Stimulated activated CD4-positive, alpha-beta T cell treated with anti-CD3 and anti-CD28 coated beads, Interleukin-1b, Interleukin-23, amount 100 ng/mL, for 1 hour (primary cell): ENCODE data around the gene NFIA.

Experiments
- DNase-seq, 2 donors: peaks; one replicate each; pipeline ENCODE4 v3.0.0-alpha.2; 2020; ENCODE audit warnings: low read depth in 2 of 2

The NFIA gene

GRCh38 chr1:61370177-61370912, 288.0 kb downstream of the NFIA start:
- no peak for DNase-seq

- no peak for DNase-seq
Observed at GRCh38 chr1:61370913-61371279, 288.5 kb downstream of the NFIA start.

- DNase-seq, result no peak
Observed at GRCh38 chr1:61372944-61373343, 290.6 kb downstream of the NFIA start.

- no peak for DNase-seq
Observed at GRCh38 chr1:61374156-61374555, 291.8 kb downstream of the NFIA start.

- no peak for DNase-seq
Observed at GRCh38 chr1:61375082-61375880, 292.9 kb downstream of the NFIA start.

GRCh38 chr1:61376151-61376550, 293.8 kb downstream of the NFIA start:
- DNase-seq, result no peak

GRCh38 chr1:61377242-61377958, 295.0 kb downstream of the NFIA start:
- no peak for DNase-seq

- DNase-seq, result no peak
Observed at GRCh38 chr1:61378494-61379180, 296.3 kb downstream of the NFIA start.

GRCh38 chr1:61379693-61380092, 297.3 kb downstream of the NFIA start:
- DNase-seq, result no peak

- DNase-seq, result no peak
Observed at GRCh38 chr1:61380561-61380960, 298.2 kb downstream of the NFIA start.

- DNase-seq, result no peak
Observed at GRCh38 chr1:61386323-61386722, 304.0 kb downstream of the NFIA start.

- no peak for DNase-seq
Observed at GRCh38 chr1:61386770-61387169, 304.4 kb downstream of the NFIA start.

- DNase-seq, result no peak
Observed at GRCh38 chr1:61387829-61388228, 305.5 kb downstream of the NFIA start.

- no peak for DNase-seq
Observed at GRCh38 chr1:61388566-61388965, 306.2 kb downstream of the NFIA start.

GRCh38 chr1:61389194-61389925, 307.0 kb downstream of the NFIA start:
- no peak for DNase-seq

GRCh38 chr1:61389926-61390845, 307.8 kb downstream of the NFIA start:
- no peak for DNase-seq

GRCh38 chr1:61391730-61392129, 309.4 kb downstream of the NFIA start:
- DNase-seq, result no peak

GRCh38 chr1:61392409-61393242, 310.3 kb downstream of the NFIA start:
- no peak for DNase-seq

- DNase-seq, result no peak
Observed at GRCh38 chr1:61393575-61393974, 311.2 kb downstream of the NFIA start.
